Coronary artery (tissue), 2 donors: Measurements from ENCODE around the gene ZNF385A.

Experiments
- DNase-seq: peaks from one replicate; pipeline ENCODE4 v3.0.0-alpha.2; 2017; ENCODE audit warnings: low spot score
- H3K27ac ChIP-seq, 2 donors: fragments of 200-600 bp; sonication (generic); one replicate each; pipeline ENCODE4 v1.5.1; 2016 to 2019
- H3K4me3 ChIP-seq: fragments of 200-600 bp; sonication (generic); 2 replicates; pipeline ENCODE4 v1.5.1; 2016; ENCODE audit warnings: mild to moderate bottlenecking, moderate library complexity
- TF ChIP-seq, protein P1 (sequence below): fragments of 200-600 bp; sonication (generic); IDR thresholded peaks from one replicate; pipeline ENCODE4 v1.5.1; 2019; ENCODE audit warnings: antibody characterized with exemption

ZNF385A gene

DNA sequence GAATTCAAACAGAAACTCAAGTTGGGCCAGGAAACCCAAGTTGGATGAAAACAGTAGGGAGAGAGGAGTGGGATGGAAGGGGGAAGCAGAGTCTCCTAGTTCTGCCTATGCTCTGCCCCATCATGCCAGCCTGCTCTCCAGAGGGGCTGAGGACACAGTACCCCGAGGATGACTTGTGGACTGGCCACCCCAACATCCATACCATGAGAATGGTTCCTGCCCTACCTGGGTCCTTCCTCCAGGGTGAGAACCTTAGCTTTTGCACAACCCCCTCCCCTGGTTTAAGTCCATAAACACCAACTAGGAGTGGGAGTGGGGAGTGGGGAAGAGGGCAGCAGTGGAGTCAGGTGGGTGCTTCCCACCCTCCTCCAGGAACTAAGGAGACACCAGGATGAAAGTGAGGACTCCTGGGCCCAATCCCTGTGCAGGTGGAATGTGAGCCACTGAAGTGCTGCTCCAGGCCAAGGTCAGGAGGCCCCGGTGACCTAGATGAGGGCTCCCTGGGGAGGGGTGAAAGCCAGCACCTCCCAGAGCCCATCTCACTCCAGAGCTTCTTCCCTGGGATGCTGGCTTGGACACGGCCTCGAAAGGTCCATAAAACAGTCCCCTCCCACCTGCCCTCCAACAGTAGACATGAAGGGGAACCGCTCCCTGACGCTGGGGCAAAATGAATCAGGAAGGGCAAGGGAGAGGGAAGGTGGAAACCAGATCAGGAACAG lies 6.6 kb downstream of the ZNF385A start:
- Histone ChIP-seq H3K4me3 (peak overlapping the region; percentile 77), H3K27ac (peak overlapping the region in 1 of 2 donors; percentile 87)
- no peak for DNase-seq
- TF ChIP-seq, protein P1, sequence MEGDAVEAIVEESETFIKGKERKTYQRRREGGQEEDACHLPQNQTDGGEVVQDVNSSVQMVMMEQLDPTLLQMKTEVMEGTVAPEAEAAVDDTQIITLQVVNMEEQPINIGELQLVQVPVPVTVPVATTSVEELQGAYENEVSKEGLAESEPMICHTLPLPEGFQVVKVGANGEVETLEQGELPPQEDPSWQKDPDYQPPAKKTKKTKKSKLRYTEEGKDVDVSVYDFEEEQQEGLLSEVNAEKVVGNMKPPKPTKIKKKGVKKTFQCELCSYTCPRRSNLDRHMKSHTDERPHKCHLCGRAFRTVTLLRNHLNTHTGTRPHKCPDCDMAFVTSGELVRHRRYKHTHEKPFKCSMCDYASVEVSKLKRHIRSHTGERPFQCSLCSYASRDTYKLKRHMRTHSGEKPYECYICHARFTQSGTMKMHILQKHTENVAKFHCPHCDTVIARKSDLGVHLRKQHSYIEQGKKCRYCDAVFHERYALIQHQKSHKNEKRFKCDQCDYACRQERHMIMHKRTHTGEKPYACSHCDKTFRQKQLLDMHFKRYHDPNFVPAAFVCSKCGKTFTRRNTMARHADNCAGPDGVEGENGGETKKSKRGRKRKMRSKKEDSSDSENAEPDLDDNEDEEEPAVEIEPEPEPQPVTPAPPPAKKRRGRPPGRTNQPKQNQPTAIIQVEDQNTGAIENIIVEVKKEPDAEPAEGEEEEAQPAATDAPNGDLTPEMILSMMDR: no peak

DNA sequence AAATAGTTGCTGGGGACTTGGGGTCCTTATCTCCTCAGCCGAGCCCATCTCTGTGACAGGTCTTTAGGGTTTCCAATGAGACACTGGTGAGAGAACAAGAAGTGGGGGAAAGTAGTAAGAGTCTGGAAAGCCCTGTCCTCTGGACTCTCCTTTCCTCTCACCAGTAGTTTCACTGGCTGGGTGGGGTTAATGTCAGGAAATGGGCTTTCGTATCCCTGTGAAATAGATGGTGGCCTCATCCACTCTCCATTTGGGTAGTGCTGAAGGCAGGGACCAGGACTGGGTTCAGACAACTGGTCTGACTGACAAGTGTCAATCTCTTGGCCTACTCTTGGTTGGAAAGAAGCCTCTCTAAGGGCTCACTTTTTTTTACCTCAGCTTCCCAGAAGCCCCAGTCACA lies 7.5 kb downstream of the ZNF385A start:
- TF ChIP-seq, protein P1: no peak
- no peak for DNase-seq
- H3K4me3 ChIP-seq: no peak overlapping the region
- peak overlapping the region; percentile 16 to 87 for H3K27ac ChIP-seq

DNA sequence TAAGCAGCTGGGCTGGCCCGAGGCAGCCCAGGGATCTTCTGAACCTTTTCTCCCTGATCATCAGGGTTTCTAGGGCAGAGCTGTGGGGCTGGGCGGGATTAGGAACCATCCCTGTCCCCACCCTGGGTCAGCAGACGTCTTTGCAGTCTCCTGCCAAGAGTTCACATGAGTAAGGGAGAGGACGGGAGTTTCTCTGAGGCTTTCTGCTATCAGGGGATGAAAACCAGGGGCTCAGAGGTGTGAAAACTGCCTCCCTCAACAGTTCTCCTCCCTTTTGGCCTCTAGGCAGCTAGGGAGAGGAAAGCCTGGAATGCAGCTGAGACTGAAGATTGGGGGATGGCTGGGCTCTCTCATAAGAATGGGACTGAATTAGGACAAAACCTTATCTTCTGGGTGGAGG lies 7.9 kb downstream of the ZNF385A start:
- no peak overlapping the region for H3K4me3 ChIP-seq
- TF ChIP-seq, protein P1: no peak
- H3K27ac ChIP-seq: peak overlapping the region; percentile 16 to 87
- no peak for DNase-seq

DNA sequence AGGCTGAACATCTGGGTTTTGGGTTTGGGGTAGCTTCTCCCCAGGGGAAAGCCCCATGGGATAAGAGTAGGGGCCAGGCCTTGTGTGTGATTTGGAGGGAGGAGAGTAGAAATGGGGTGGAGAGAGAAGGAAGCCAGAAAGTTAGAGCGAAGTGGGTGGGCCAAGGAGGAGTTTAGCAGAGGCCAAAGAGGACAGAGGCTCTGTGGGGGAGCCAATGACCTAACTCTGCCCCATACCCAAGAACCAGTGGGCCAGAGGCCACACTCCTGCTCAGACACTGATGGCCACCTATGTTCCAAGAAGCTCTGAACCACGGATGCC lies 9.3 kb downstream of the ZNF385A start:
- H3K27ac ChIP-seq: peak overlapping the region; percentile 10 to 87
- DNase-seq: no peak
- H3K4me3 ChIP-seq: no peak overlapping the region
- TF ChIP-seq, protein P1: no peak

DNA sequence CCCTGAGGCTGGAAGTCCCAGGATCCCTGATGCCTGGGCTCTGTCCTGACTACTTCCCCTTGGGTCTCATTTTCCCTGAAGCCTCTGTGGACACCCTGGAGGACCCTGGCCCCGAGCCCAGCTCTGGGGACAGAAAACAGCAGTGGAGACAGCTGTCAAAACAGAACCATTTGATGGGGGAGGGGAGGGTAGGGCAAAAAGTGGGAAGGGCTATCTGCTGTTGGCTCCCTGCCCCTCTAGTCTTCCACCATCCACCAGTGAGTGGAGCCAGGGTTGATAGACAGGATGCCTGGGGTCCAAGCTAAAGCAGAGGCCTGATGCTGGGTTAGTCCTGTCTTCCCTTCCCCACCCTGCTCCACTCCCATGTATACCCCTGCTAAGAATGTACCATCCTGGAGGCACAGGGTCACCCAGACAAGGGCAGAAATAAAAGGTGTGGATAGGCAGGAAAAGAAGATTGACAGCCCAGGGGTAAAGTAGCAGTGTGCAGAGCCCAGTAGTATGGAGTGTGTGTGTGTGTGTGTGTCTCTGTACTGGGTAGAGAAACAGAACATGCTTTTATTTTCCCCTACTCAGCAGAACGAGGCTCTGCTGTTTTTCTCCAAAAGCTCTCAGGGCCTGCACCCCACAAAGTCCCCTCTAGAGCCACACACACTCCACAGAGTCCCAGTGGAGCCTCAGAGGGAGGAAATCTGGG lies 9.8 kb downstream of the ZNF385A start:
- TF ChIP-seq, protein P1: no peak
- H3K27ac ChIP-seq: peak overlapping the region; percentile 10 to 87
- no peak overlapping the region for H3K4me3 ChIP-seq
- no peak for DNase-seq

DNA sequence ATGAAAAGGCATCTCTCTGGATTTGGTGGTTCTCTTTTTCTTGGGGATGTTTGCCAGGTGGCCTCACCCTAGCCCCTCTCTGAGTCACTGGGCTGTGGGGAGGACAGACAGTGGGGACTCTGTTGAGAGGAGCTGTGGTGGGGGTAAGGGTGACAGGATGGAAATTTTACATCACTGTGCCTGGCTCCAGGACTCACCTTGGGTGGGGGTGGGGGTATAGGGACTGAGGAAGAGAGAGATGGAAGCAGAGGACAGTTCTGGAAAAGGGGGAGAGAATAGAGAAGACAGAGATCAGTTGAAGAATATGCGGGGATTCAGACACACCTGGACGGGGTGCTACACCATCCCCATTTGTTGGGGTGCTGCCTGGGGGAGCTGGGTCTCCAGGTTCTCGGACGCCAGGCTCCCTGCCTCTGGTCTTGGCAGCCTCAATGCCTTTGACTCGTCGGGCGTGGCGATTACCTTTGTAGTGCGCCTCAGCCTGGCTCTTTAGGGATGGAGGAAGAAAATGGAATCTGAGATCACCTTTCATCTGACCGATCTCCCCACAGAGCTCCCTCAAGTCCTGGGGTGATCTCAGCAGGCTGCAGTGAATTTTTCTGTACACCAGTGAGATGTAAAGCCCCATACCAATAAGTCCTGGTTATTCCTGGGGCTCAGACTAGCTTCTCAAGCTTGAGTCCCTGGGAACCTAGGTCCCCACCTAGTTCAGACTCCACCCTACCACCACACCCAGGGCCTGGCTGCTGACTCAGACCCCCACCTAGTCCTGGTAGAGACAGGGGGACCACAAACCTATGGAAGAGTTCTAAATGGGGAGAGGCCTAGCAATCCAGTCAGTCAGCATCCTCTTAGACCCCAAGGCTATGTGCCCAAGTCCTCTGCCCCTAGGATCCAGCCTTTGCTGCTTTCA lies 10.6 kb downstream of the ZNF385A start:
- no peak for DNase-seq
- Histone ChIP-seq H3K4me3 (no peak overlapping the region), H3K27ac (peak overlapping the region in 1 of 2 donors; percentile 87)
- TF ChIP-seq, protein P1: no peak
